HEK293 (cell line): ENCODE results near the gene PDK4.

Experiments used
- YY1 ChIP-seq: fragments of 450-650 bp; formaldehyde crosslinking; IDR thresholded peaks from 2 replicates; pipeline ENCODE4 v1.5.1; 2018; ENCODE audit warnings: missing biosample characterization, missing genetic modification characterization
- ZNF112 ChIP-seq: fragments of 450-650 bp; formaldehyde crosslinking; IDR thresholded peaks from 2 replicates; pipeline ENCODE4 v1.5.0; 2017; ENCODE audit warnings: missing biosample characterization, missing genetic modification characterization
- ZNF501 ChIP-seq: fragments of 450-650 bp; formaldehyde crosslinking; IDR thresholded peaks from 2 replicates; pipeline ENCODE4 v1.5.1; 2016; ENCODE audit warnings: missing biosample characterization, missing genetic modification characterization
- ZNF660 ChIP-seq: fragments of 450-650 bp; IDR thresholded peaks from 2 replicates; pipeline ENCODE4 v1.5.1; 2018; ENCODE audit warnings: missing biosample characterization, mild to moderate bottlenecking, missing genetic modification characterization
- TF ChIP-seq, protein P1 (sequence below): fragments of 450-650 bp; formaldehyde crosslinking; IDR thresholded peaks from 2 replicates; pipeline ENCODE4 v1.5.1; 2016; ENCODE audit warnings: missing biosample characterization, missing genetic modification characterization
- TF ChIP-seq, protein P2 (sequence below): IDR thresholded peaks from 2 replicates; pipeline ENCODE4 v1.6.1; 2011; ENCODE audit warnings: mild to moderate bottlenecking, low read depth, low read length, borderline replicate concordance
- TF ChIP-seq, protein P3 (sequence below): fragments of 450-650 bp; formaldehyde crosslinking; IDR thresholded peaks from 2 replicates; pipeline ENCODE4 v1.5.1; 2016; ENCODE audit warnings: missing biosample characterization, missing genetic modification characterization, borderline replicate concordance

DNA sequence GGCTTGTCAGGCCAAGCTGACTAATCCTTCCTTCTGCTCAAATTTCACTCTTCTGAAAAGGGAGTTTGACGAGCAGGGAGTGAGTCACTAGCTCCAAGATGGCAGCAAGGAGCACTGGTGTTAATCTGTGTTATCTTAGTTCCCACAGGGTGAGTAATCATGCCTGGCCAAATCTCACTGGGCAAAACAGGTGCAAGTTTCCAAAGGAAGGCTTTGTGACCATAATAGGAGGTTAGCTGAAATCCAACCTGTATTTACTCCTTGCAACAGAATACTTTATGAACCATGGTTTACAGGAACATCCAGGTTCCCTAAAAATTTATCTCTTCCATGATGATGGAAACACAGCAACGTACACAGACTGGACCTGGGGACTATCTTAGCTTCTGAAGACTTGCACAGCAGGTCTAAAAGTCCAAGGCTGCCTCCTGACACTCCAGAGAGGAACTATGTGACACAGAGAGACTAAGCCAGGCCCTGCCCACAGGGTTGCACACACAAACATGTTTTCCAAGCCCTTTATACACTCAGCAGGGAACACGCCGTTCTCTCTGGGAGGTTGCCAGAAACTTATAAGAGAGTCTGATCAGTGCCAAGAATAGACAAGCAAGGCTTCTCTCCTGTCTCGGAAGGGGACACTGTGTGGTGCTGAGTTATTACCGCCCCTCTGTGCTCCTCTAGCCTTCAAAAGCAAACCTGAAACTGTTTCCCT lies 46.3 kb downstream of the PDK4 start:
- TF ChIP-seq YY1: no peak
- no peak for TF ChIP-seq ZNF112 (tag by site-specific recombination)
- TF ChIP-seq ZNF660 (tag by site-specific recombination): peak; percentile 98
- TF ChIP-seq, protein P1, sequence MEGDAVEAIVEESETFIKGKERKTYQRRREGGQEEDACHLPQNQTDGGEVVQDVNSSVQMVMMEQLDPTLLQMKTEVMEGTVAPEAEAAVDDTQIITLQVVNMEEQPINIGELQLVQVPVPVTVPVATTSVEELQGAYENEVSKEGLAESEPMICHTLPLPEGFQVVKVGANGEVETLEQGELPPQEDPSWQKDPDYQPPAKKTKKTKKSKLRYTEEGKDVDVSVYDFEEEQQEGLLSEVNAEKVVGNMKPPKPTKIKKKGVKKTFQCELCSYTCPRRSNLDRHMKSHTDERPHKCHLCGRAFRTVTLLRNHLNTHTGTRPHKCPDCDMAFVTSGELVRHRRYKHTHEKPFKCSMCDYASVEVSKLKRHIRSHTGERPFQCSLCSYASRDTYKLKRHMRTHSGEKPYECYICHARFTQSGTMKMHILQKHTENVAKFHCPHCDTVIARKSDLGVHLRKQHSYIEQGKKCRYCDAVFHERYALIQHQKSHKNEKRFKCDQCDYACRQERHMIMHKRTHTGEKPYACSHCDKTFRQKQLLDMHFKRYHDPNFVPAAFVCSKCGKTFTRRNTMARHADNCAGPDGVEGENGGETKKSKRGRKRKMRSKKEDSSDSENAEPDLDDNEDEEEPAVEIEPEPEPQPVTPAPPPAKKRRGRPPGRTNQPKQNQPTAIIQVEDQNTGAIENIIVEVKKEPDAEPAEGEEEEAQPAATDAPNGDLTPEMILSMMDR (tag by site-specific recombination): no peak
- TF ChIP-seq, protein P2, sequence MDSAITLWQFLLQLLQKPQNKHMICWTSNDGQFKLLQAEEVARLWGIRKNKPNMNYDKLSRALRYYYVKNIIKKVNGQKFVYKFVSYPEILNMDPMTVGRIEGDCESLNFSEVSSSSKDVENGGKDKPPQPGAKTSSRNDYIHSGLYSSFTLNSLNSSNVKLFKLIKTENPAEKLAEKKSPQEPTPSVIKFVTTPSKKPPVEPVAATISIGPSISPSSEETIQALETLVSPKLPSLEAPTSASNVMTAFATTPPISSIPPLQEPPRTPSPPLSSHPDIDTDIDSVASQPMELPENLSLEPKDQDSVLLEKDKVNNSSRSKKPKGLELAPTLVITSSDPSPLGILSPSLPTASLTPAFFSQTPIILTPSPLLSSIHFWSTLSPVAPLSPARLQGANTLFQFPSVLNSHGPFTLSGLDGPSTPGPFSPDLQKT: no peak
- TF ChIP-seq, protein P3, sequence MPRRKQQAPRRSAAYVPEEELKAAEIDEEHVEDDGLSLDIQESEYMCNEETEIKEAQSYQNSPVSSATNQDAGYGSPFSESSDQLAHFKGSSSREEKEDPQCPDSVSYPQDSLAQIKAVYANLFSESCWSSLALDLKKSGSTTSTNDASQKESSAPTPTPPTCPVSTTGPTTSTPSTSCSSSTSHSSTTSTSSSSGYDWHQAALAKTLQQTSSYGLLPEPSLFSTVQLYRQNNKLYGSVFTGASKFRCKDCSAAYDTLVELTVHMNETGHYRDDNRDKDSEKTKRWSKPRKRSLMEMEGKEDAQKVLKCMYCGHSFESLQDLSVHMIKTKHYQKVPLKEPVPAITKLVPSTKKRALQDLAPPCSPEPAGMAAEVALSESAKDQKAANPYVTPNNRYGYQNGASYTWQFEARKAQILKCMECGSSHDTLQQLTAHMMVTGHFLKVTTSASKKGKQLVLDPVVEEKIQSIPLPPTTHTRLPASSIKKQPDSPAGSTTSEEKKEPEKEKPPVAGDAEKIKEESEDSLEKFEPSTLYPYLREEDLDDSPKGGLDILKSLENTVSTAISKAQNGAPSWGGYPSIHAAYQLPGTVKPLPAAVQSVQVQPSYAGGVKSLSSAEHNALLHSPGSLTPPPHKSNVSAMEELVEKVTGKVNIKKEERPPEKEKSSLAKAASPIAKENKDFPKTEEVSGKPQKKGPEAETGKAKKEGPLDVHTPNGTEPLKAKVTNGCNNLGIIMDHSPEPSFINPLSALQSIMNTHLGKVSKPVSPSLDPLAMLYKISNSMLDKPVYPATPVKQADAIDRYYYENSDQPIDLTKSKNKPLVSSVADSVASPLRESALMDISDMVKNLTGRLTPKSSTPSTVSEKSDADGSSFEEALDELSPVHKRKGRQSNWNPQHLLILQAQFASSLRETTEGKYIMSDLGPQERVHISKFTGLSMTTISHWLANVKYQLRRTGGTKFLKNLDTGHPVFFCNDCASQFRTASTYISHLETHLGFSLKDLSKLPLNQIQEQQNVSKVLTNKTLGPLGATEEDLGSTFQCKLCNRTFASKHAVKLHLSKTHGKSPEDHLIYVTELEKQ: peak; percentile 60; the same call in 1 of the 2 replicates
- TF ChIP-seq ZNF501 (tag by site-specific recombination): no peak
